Calu3 (cell line): ENCODE measurements around the gene SDK2. TPM values are rescaled to one million over a fixed set of nuclear protein-coding genes. Genes with fewer than 3 reads are reported as not detected.

Source experiments
- BruUV-seq: library from RNA; stranded (reverse); fragments of 400-500 nt; replicated peaks from 2 replicates; lab custom pipeline; 2021; lab: Mats Ljungman, UMichigan
- CTCF ChIA-PET: fragments of 300-600 bp; sonication (Branson Sonifier 250); formaldehyde crosslinking; loops from one replicate; lab custom pipeline; 2022; ENCODE audit warnings: antibody characterized with exemption; lab: Charles Lee
- DNase-seq: peaks from one replicate; pipeline ENCODE4 v3.0.0; 2022
- H3K27ac Mint-ChIP-seq: one replicate; pipeline ENCODE4 v1.8.0; 2022; ENCODE audit warnings: mixed read lengths; ENCODE audit not compliant: unreplicated experiment
- H3K27me3 Mint-ChIP-seq: one replicate; pipeline ENCODE4 v1.8.0; 2022; ENCODE audit warnings: mixed read lengths; ENCODE audit not compliant: unreplicated experiment
- H3K36me3 Mint-ChIP-seq: one replicate; pipeline ENCODE4 v1.8.0; 2022; ENCODE audit warnings: mild to moderate bottlenecking, moderate library complexity, mixed read lengths; ENCODE audit not compliant: insufficient read depth, unreplicated experiment
- H3K4me1 Mint-ChIP-seq: one replicate; pipeline ENCODE4 v1.8.0; 2022; ENCODE audit warnings: mild to moderate bottlenecking, low read depth, mixed read lengths; ENCODE audit not compliant: unreplicated experiment
- H3K4me3 Mint-ChIP-seq: one replicate; pipeline ENCODE4 v1.8.0; 2022; ENCODE audit warnings: mild to moderate bottlenecking, low read depth, moderate library complexity, mixed read lengths; ENCODE audit not compliant: unreplicated experiment
- H3K9me3 Mint-ChIP-seq: one replicate; pipeline ENCODE4 v1.8.0; 2022; ENCODE audit warnings: low read depth, mixed read lengths; ENCODE audit not compliant: unreplicated experiment
- CTCF ChIP-seq: fragments of 200-600 bp; IDR thresholded peaks from one replicate; pipeline ENCODE4 v1.8.0; 2022; ENCODE audit warnings: antibody characterized with exemption; ENCODE audit not compliant: unreplicated experiment
- intact Hi-C: fragments of 100-400 bp; cut with micrococcal nuclease; formaldehyde crosslinking; loops from one replicate; pipeline ENCODE4 v1.10.0; 2022; ENCODE audit not compliant: unreplicated experiment
- total RNA-seq: library from RNA; stranded (reverse); gene quantifications from 2 replicates; pipeline ENCODE4 v1.2.3, GENCODE V29; 2022

SDK2 gene
- total RNA-seq, 1 experiment from 2014 or later = not detected

- no peak for TF ChIP-seq CTCF
- H3K27me3 Mint-ChIP-seq = peaks cover 83% of the 10 kb centered on the region
- no peaks in the 10 kb centered on the region for H3K4me1 Mint-ChIP-seq
- intact Hi-C loops = no loop called here
- no peak overlapping the region for H3K27ac Mint-ChIP-seq
- no peak overlapping the region for H3K4me3 Mint-ChIP-seq
- DNase-seq = no peak
- H3K9me3 Mint-ChIP-seq = no peaks in the 10 kb centered on the region
- no peaks in the 10 kb centered on the region for H3K36me3 Mint-ChIP-seq
- BruUV-seq = no TSS peak
- CTCF ChIA-PET = no interaction called here
Measured at GRCh38 chr17:73624496-73624988, 19.7 kb downstream of the SDK2 start.

DNA sequence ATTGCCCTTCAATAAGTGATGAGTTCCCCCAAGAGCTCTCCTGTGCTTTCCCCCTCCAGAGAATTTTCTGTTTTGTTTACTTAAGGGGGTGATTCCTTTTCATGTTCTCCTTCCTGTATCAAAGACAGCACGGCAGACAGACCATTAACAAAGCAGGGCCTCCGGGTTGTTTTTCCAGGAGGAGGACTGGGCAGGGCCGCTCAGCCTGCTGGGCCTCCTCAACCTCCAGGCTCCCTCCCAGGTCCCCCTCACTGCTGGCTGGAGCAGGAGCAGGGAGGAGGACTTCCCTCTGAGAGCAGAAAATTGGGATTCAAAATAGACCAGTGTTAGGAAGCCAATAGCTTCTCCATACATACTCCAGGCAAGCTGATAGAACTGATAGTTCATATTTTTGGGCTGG is 20.4 kb downstream of the SDK2 start:
- Mint-ChIP-seq H3K9me3 (no peaks in the 10 kb centered on the region), H3K27ac (no peak overlapping the region), H3K4me1 (no peaks in the 10 kb centered on the region), H3K27me3 (peaks cover 83% of the 10 kb centered on the region), H3K36me3 (no peaks in the 10 kb centered on the region), H3K4me3 (no peak overlapping the region)
- no peak for TF ChIP-seq CTCF
- CTCF ChIA-PET = no interaction called here
- no peak for DNase-seq
- intact Hi-C loops = no loop called here
- BruUV-seq = no TSS peak

- intact Hi-C loops = no loop called here
- DNase-seq = no peak
- no peaks in the 10 kb centered on the region for H3K36me3 Mint-ChIP-seq
- BruUV-seq = no TSS peak
- CTCF ChIA-PET = no interaction called here
- peaks cover 85% of the 10 kb centered on the region for H3K27me3 Mint-ChIP-seq
- no peak for TF ChIP-seq CTCF
- no peak overlapping the region for H3K4me3 Mint-ChIP-seq
- no peaks in the 10 kb centered on the region for H3K4me1 Mint-ChIP-seq
- no peaks in the 10 kb centered on the region for H3K9me3 Mint-ChIP-seq
- H3K27ac Mint-ChIP-seq = no peak overlapping the region
Measured at GRCh38 chr17:73623247-73623646, 21.0 kb downstream of the SDK2 start.

GRCh38 chr17:73622381-73622780 is 21.9 kb downstream of the SDK2 start:
- BruUV-seq = no TSS peak
- H3K9me3 Mint-ChIP-seq = no peaks in the 10 kb centered on the region
- H3K4me3 Mint-ChIP-seq = no peak overlapping the region
- CTCF ChIA-PET = no interaction called here
- H3K36me3 Mint-ChIP-seq = no peaks in the 10 kb centered on the region
- no peak for TF ChIP-seq CTCF
- no peak for DNase-seq
- H3K27ac Mint-ChIP-seq = no peak overlapping the region
- intact Hi-C loops = no loop called here
- no peaks in the 10 kb centered on the region for H3K4me1 Mint-ChIP-seq
- peaks cover 92% of the 10 kb centered on the region for H3K27me3 Mint-ChIP-seq
